ENCODE results near the gene THAP4.

GRCh38 chr2:241601841-241602240 is 35.1 kb downstream of the THAP4 start:
- TF ChIP-seq EZH2 (IDR thresholded peaks at IDR 0.05; ENCODE audit: low read depth, unreplicated experiment) (no peak), CTCF (conservative IDR thresholded peaks at IDR 0.05; ENCODE audit: low read depth in 2 of 2) (no peak), EZH2phosphoT487 (IDR thresholded peaks at IDR 0.05; ENCODE audit: unreplicated experiment) (no peak), POLR2AphosphoS5 (IDR thresholded peaks at IDR 0.05; ENCODE audit: low read depth) (no peak), CREB1 (CRISPR knock-in tag; IDR thresholded peaks at IDR 0.05; ENCODE audit: low read depth) (no peak)
